ENCODE data around the gene ULK4.
"Not testable (repeated sequence)": the region's sequence is repeated elsewhere in the genome, so short reads cannot be mapped to it uniquely, and the experiment has no call there.

Gene ULK4

GRCh38 chr3:41956574-41956973, 5.3 kb downstream of the ULK4 start:
- DNase-seq = no peak

- DNase-seq = no peak
These were observed 6.7 kb downstream of the ULK4 start for GRCh38 chr3:41955192-41955591.

GRCh38 chr3:41943311-41943843, 18.5 kb downstream of the ULK4 start:
- no peak for DNase-seq

GRCh38 chr3:41940393-41940792, 21.5 kb downstream of the ULK4 start:
- DNase-seq = no peak

- DNase-seq = no peak
These were observed 25.5 kb downstream of the ULK4 start for GRCh38 chr3:41936384-41936783.

GRCh38 chr3:41933154-41933676, 28.7 kb downstream of the ULK4 start:
- DNase-seq = no peak

- no peak for DNase-seq
These were observed 29.4 kb downstream of the ULK4 start for GRCh38 chr3:41932464-41932863.

GRCh38 chr3:41920406-41920965, 41.4 kb downstream of the ULK4 start:
- no peak for DNase-seq

GRCh38 chr3:41915353-41915752, 46.5 kb downstream of the ULK4 start:
- no peak for DNase-seq

- no peak for DNase-seq
These were observed 49.6 kb downstream of the ULK4 start for GRCh38 chr3:41912280-41912679.

- DNase-seq = no peak
These were observed 54.4 kb downstream of the ULK4 start for GRCh38 chr3:41907330-41908073.

- DNase-seq = no peak
These were observed 61.6 kb downstream of the ULK4 start for GRCh38 chr3:41900265-41900664.

- DNase-seq = no peak
These were observed 63.3 kb downstream of the ULK4 start for GRCh38 chr3:41898631-41899030.

- peak; percentile 3 for DNase-seq
These were observed 67.9 kb downstream of the ULK4 start for GRCh38 chr3:41893977-41894376.

- DNase-seq = no peak
These were observed 73.4 kb downstream of the ULK4 start for GRCh38 chr3:41888368-41889076.

GRCh38 chr3:41882956-41883355, 78.9 kb downstream of the ULK4 start:
- no peak for DNase-seq

GRCh38 chr3:41881233-41881821, 80.6 kb downstream of the ULK4 start:
- DNase-seq = no peak

- DNase-seq = no peak
These were observed 81.5 kb downstream of the ULK4 start for GRCh38 chr3:41880387-41880786.

- DNase-seq = not testable (repeated sequence)
These were observed 84.2 kb downstream of the ULK4 start for GRCh38 chr3:41877741-41878140.

GRCh38 chr3:41874022-41874421, 87.9 kb downstream of the ULK4 start:
- no peak for DNase-seq

- no peak for DNase-seq
These were observed 89.7 kb downstream of the ULK4 start for GRCh38 chr3:41872157-41872556.

GRCh38 chr3:41867533-41867932, 94.4 kb downstream of the ULK4 start:
- no peak for DNase-seq

- DNase-seq = no peak
These were observed 95.6 kb downstream of the ULK4 start for GRCh38 chr3:41866298-41866697.
